Stimulated activated naive CD4-positive, alpha-beta T cell (primary cell): ENCODE results near the gene ZBTB32.

Source experiments
- DNase-seq, 6 experiments: peaks; one replicate each; lab custom pipeline; 2025; lab: John Stamatoyannopoulos, UW

Gene ZBTB32

DNA sequence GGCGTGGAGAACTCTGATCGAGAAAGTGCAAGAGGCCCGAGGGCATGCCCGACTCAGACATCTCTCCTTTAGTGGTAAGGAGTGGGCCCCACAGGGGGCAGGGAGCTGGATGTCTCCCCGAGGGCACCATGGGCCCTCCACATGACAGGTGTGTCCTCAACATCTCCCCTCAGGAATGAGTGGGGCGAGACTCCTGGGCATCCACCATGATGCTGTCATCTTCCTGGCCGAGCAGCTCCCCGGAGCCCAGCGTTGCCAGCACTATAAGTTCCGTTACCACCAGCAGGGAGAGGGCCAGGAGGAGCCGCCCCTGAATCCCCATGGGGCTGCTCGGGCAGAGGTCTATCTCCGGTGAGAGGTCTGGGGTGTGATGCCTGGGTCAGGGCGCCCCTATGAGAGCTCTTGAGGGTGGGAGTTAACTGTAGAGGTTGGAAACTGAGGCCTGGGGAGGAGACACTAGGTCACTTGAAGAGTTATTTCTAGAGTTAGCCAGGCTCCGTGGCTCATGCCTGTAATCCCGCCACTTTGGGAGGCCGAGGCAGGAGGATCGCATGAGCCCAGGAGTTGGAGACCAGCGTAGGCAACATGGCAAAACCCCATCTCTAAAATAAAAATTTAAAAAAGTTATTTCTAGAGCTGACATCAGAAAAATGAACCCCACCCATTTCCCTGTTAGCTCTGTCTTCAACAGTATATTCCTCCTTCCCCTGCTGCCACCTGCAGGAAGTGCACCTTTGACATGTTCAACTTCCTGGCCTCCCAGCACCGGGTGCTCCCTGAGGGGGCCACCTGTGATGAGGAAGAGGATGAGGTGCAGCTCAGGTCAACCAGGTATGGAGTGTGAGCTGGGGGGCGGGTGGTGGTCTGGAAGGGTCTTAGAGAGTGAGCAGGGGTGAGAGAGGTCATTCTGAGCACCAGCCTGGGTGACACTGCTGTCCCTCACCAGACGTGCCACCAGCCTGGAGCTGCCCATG, 32.8 kb downstream of the ZBTB32 start:
- DNase-seq, result peak in 3 of 6 experiments; percentile 23 to 28 (median 27)

DNA sequence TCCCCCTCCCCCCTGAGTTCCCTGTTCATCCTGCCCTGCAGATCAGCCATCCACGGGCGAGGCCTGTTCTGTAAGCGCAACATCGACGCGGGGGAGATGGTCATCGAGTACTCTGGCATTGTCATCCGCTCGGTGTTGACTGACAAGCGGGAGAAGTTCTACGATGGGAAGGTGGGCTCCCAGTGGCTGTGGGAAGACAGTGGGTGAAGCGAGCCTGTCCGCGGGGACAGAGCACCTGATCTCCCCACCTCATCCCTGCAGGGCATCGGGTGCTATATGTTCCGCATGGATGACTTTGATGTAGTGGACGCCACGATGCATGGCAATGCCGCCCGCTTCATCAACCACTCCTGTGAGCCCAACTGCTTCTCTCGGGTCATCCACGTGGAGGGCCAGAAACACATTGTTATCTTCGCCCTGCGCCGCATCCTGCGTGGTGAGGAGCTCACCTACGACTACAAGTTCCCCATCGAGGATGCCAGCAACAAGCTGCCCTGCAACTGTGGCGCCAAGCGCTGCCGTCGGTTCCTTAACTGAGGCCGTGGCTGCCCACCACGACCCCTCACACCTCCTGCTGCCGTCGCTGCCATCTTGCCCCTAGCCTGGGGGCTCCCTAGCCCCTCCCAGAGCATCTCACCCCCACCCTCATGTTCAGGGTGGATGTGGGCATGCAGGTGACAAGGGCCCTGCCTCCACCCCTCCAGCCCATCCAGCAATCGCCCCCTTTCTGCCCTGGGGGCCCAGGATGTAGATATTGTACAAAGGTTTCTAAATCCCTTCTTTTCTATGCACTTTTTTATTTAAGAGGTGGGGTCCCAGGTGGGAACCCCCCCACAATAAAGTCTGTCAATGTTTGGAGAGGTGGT, 33.9 kb downstream of the ZBTB32 start:
- DNase-seq, result no peak

- no peak for DNase-seq
These were observed 34.5 kb downstream of the ZBTB32 start for GRCh38 chr19:35738887-35739229.

- no peak for DNase-seq
These were observed 35.1 kb downstream of the ZBTB32 start for GRCh38 chr19:35739275-35740107.

- no peak for DNase-seq
These were observed 35.7 kb downstream of the ZBTB32 start for GRCh38 chr19:35740108-35740422.

DNA sequence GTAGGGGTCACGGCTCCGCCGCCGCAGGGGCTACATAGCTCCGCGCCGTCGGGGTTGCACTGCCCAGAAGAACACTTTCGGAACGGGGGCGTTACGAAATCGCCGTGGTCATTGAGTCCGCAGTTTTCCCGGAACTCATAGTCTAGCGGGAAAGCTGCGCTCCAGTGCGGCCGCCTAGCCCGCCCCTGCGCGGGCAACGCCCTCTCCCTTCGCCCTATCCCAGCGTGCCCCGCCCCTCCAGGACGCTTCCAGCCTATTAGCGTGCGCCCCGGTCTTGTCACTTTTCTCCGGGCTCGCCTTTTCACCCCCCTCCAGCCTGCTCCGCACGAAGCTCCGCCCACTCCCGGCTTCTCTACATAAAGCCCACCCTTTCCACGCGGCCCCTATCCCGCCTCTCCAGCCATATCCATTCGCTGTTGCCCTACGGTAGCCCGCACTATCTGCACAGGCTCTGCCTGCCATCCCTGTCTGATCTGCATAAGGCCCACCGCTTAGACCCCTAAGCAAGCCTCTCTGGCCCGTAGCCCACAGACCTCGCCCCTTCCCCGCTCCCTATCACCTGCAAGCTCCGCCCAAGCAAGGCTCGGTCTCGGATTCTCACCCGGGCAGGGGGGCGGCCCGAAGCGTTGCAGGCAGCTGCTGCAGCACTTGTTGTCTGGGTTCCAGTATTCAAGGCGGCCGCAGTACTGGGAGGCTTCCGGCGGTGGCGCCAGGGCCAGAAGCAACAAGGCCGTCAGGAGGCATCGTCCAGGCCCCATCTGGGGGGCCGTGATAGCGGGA, 36.3 kb downstream of the ZBTB32 start:
- peak; percentile 89 to 95 (median 91) for DNase-seq

- peak in 1 of 6 experiments; percentile 64 for DNase-seq
These were observed 36.8 kb downstream of the ZBTB32 start for GRCh38 chr19:35741203-35741515.

- DNase-seq, result peak; percentile 36 to 77 (median 56)
These were observed 37.9 kb downstream of the ZBTB32 start, which contains the start of gene IGFLR1 for GRCh38 chr19:35742121-35742724. TSS of gene IGFLR1 (minus strand) at chr19:35742452. CDS start at chr19:35741180, 1,272 bp downstream.

- no peak for DNase-seq
These were observed 39.5 kb downstream of the ZBTB32 start for GRCh38 chr19:35743640-35744429.

DNA sequence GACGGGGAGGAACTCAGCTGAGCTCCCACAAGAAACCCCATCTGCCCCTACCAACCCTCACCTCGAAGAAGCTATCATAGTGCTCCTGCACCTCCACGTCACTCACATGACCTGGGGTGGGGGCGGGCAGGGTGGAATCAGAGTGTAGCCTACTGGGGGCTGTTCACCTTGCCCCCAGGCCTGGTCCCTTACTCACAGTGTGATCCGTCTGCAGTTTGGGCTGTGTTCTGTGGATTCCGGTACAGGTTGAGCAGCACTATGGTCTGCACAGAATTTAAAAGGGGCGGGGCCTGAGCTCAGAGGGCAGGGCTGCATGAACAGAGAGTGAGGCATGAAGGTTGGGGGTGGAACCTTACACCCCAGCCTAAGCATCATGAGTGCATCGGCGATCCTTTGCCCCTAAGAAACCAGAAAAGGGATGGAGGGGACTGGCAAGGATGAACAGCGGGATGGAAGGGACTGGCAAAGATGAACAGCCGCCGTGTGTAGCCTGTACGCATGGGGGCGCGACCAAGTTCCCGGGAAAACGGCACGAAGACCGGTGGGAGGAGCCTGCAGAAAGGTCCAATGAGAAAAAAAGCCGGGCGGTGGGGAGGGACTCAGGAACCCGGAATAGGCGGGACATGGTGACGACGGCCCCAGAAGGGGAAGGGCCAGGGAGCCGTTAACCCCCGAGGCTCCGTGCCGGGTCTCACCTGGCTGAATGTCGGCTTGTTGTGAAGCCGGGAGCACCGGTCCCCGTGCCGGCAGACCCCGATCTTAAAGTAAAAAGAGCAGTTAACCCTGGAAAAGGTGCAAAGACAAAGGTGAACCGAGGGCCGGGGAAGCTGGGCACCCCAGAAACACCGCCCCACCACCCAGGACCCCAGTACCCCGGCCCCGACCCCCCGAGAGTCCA, 40.3 kb downstream of the ZBTB32 start:
- peak; percentile 88 to 99 (median 93) for DNase-seq

- peak; percentile 89 to 97 (median 96) for DNase-seq
These were observed 41.1 kb downstream of the ZBTB32 start, which contains the start of the genes PSENEN and U2AF1L4 for GRCh38 chr19:35745328-35746086. TSS of gene PSENEN (plus strand) at chr19:35745651. CDS start at chr19:35745931, 280 bp downstream. TSS of gene U2AF1L4 (minus strand) at chr19:35745418. CDS start at chr19:35745391, 27 bp downstream.

DNA sequence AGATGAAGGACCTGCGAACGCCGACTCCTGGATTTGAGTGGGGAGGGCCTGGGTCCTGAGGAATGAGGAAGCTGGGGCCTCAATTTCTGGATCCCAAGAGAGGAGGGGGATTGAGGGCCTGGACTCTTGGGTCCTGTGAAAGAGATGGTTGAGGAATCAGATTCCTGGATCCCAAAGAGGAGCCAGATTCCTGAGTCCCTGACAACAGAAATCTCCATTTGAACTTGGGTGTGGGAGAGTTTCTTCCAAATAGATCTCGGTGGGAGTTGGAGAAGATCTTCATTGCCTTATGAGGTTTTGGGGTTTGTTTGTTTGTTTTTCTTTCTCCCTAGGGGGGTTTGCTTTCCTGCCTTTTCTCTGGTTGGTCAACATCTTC, 41.7 kb downstream of the ZBTB32 start:
- DNase-seq, result no peak

DNA sequence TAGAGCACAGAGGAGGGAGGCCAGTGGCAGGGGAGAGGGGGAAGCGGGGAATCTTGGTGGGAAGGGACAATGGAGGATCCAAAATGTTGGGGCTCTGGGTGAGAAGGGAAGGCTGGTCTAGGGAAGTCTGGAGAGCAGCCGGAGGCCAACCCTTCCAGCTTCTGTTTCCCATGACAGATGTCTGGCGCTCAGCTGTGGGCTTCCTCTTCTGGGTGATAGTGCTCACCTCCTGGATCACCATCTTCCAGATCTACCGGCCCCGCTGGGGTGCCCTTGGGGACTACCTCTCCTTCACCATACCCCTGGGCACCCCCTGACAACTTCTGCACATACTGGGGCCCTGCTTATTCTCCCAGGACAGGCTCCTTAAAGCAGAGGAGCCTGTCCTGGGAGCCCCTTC, 42.2 kb downstream of the ZBTB32 start:
- no peak for DNase-seq

DNA sequence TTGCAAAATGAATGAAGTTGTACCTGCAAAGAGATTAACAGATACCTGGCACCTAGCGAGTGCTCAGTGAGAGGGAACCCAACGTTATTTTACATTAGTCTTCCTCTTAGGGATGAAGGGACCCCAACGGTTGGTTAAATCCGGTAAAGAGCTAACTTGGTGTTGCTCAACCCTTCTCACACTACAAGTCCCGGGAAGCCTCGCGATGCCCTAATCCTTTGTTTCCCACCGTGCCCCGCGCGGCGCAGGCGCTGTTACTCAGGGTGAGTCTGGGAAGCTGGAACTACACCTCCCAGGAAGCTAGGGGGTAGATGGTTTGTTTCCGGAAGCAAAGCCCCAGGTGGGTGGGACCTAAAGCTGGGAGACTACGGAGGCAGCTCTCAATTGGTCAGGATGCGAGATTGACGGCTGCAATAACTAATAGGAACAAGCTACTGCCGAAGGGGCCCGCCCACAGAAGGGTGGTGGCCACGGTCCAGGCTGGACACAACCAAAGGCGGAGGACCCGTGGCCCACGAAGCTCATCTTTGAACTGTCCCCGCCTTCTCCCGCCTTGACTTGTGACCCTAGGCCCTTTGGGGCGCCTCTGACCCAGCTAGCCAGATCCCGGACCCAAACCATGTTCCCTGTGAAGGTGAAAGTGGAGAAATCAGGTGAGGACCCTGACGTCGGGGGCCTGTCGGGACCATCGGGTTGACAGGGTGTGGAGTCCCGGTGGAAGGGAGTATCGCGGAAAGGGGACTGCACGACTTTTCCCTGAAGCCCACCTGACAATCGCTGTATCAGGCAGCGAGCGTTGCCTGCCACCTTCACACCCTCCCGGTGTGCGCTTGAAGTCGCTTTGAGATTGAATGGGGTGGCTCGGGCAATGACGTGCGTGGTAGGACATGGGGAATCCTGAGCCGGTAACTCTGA, 44.0 kb downstream of the ZBTB32 start, which contains the start of gene LIN37:
Gene LIN37 (plus strand): TSS at position 471 of the 915 bp plus-strand sequence. CDS start 149 bp downstream, at position 620.
- peak; percentile 95 to 99 (median 98) for DNase-seq

DNA sequence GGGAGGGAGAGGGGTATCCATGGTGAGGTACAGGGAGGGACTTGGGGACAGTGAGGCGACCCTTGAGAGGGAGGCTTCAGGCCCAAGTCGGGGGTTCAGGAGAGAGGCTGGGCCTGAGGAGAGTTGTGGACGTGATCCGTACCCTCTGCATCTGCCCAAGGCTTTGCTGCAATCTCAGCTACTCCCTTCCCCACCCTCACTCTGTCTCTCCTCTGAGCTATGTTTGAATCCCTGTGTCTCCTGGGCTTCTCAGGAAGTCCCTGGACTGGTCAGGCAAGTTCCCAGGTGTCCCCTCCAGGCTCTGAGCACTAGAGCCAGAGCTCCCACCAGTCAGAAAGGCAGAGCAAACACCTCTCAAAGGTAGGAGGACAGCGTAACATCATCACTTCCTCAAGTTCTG, 45.8 kb downstream of the ZBTB32 start:
- DNase-seq, result no peak

DNA sequence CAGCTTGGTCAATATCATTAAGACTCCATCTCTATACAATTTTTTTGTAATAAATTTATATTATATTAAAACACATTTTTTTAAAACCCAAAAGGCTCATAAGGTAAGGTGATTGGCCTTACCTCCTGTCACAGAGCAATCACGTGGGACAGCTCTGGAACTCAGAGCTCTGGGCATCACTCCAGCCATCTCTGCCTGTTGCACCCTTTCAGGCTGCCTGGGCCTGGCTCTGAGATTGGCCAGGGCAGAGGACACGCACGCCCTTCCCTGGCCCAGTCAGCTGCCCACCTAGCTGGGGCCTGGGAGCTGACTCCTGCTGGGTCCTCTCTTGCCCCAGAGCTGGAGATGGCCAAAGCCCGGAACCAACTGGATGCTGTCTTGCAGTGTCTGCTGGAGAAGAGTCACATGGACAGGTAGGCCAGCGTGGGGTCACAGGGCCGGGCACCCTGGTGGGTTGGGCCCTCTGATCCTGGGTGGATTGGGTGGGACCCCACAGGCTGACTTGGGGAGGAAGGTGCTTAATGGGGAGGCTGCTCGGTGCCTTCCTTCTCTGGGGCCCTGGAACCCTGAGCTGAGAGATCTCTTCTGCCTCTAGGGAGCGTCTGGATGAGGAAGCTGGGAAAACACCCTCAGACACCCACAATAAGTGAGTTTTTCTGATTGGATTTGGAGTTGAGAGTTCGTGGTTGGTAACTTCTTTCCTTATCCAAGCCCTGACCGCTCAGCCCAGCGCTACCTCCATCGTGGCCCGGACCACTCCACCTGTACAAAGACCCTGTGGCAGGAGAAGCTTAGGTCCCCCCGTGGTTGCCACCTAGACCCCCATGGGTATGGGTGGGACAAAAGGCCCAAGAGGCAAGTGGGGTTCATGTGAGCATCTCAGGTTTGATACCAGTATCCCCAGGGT, 47.7 kb downstream of the ZBTB32 start:
- no peak for DNase-seq
